CD4-positive, alpha-beta T cell (primary cell): ENCODE data around the gene PUS1. TPM values are rescaled to one million over a fixed set of nuclear protein-coding genes. Genes with fewer than 3 reads are reported as not detected.

Experiments
- ATAC-seq: fragments of 200-7000 bp; cut with Tn5 transposase; one replicate; pipeline ENCODE4 v1.10.0; 2022; ENCODE audit warnings: mild to moderate bottlenecking; ENCODE audit not compliant: poor library complexity
- CTCF ChIA-PET: fragments of 350-600 bp; sonication (Branson Sonifier 250); formaldehyde crosslinking; loops from one replicate; lab custom pipeline; 2021; ENCODE audit warnings: antibody characterized with exemption, inconsistent platforms; lab: Charles Lee
- POLR2A ChIA-PET: fragments of 350-600 bp; sonication (Branson Sonifier 250); formaldehyde crosslinking; loops from one replicate; lab custom pipeline; 2021; ENCODE audit warnings: antibody characterized with exemption, inconsistent platforms; lab: Charles Lee
- DNase-seq, 14 experiments: peaks; one replicate each; pipeline ENCODE4 v3.0.0-alpha.2; 2013 to 2020; ENCODE audit warnings: mixed read lengths in 2 of 14
- H3K27ac ChIP-seq, 2 donors: one replicate each; pipeline versions ENCODE4 v1.5.1 to v1.7.0; 2013; ENCODE audit warnings: low read length in 2 of 2, low read depth in 1 of 2, mild to moderate bottlenecking in 1 of 2
- H3K27me3 ChIP-seq, 2 experiments: 1 replicate in 1 of 2; 2 replicates in 1 of 2; pipeline versions ENCODE4 v1.6.1 to v1.7.0; 2013; ENCODE audit warnings: low read length in 2 of 2, control low read depth in 1 of 2, mild to moderate bottlenecking in 1 of 2, moderate library complexity in 1 of 2; ENCODE audit not compliant: insufficient read depth in 2 of 2, control insufficient read depth in 1 of 2
- H3K36me3 ChIP-seq: one replicate; pipeline ENCODE4 v1.6.1; 2013; ENCODE audit warnings: low read length, control low read depth; ENCODE audit not compliant: insufficient read depth
- H3K4me1 ChIP-seq: one replicate; pipeline ENCODE4 v1.6.1; 2013; ENCODE audit warnings: low read length, control low read depth; ENCODE audit not compliant: insufficient read depth
- H3K4me3 ChIP-seq: one replicate; pipeline ENCODE4 v1.5.1; 2013; ENCODE audit warnings: mild to moderate bottlenecking, low read length, moderate library complexity
- H3K9me3 ChIP-seq, 2 experiments: 1 replicate in 1 of 2; 2 replicates in 1 of 2; pipeline versions ENCODE4 v1.6.1 to v1.7.0; 2013; ENCODE audit warnings: low read length in 2 of 2, mild to moderate bottlenecking in 2 of 2, control low read depth in 1 of 2, moderate library complexity in 1 of 2; ENCODE audit not compliant: control insufficient read depth in 1 of 2, insufficient read depth in 1 of 2
- H3K27ac Mint-ChIP-seq: one replicate; pipeline ENCODE4 v1.8.0; 2020; ENCODE audit warnings: mixed read lengths
- H3K27me3 Mint-ChIP-seq: one replicate; pipeline ENCODE4 v1.8.0; 2021; ENCODE audit warnings: mixed read lengths
- H3K36me3 Mint-ChIP-seq: one replicate; pipeline ENCODE4 v1.8.0; 2021; ENCODE audit warnings: low read depth, mixed read lengths
- H3K4me1 Mint-ChIP-seq: one replicate; pipeline ENCODE4 v1.8.0; 2021; ENCODE audit warnings: low read depth, mixed read lengths
- H3K4me3 Mint-ChIP-seq: one replicate; pipeline ENCODE4 v1.8.0; 2020; ENCODE audit warnings: mild to moderate bottlenecking, mixed read lengths
- H3K9me3 Mint-ChIP-seq: one replicate; pipeline ENCODE4 v1.8.0; 2020; ENCODE audit warnings: mixed read lengths
- intact Hi-C, 2 experiments: fragments of 100-400 bp; cut with DNase I in 1 of 2; cut with micrococcal nuclease in 1 of 2; formaldehyde crosslinking; loops; one replicate each; pipeline versions ENCODE4 v1.15.1 to v1.9.0; 2023 to 2025; cut with DNase I, micrococcal nuclease
- total RNA-seq, 174 experiments: library from RNA in 2 of 174; stranded (reverse) in 2 of 174; gene quantifications; one replicate each; pipeline ENCODE4 v1.2.3 and lab custom pipeline; 2021 to 2026
- TF ChIP-seq, protein P1 (sequence below): fragments of 200-600 bp; IDR thresholded peaks from one replicate; pipeline ENCODE4 v1.8.0; 2022; ENCODE audit warnings: antibody characterized with exemption, mild to moderate bottlenecking

The PUS1 gene
- total RNA-seq, 2 experiments from 2014 or later = 17.7 to 18.2 TPM

DNA sequence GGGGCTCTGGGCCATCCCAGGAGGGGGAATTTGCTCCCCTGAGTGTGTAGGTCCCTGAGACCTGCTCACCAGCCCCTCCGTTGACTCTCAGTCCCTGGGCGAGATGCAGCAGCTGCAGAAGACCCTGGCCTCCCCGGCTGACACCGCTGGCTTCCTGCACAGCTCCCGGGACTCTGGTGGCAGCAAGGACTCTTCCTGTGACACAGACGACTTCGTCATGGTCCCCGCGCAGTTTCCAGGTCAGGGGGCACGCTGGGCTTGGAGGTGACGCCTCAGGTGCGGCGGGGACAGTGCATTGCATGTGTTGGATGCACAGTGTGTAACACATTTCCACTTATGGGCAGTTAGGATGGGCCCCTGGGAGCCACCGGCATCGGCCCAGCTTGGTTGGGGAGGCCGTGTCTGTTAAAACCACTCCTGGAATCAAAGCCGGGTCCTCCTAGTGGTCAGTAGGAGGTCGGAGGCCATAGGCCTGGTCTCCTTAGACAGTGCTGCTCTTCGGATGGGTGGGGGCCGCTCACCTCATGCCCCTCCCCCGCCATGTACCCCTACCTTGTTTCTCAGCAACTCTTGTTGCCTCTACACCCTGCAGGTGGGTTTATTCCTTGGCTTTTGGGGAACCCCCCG, 17.1 kb upstream of the PUS1 start:
- Histone ChIP-seq H3K4me1 (no peaks in the 10 kb centered on the region), H3K27ac (no peak overlapping the region), H3K4me3 (no peak overlapping the region), H3K27me3 (no peaks in the 10 kb centered on the region), H3K36me3 (peaks cover 65% of the 10 kb centered on the region), H3K9me3 (no peaks in the 10 kb centered on the region)
- Mint-ChIP-seq H3K27me3 (no peaks in the 10 kb centered on the region), H3K9me3 (no peaks in the 10 kb centered on the region), H3K4me1 (no peaks in the 10 kb centered on the region), H3K4me3 (no peak overlapping the region), H3K27ac (no peak overlapping the region), H3K36me3 (peaks cover 28% of the 10 kb centered on the region)
- ATAC-seq = no peak
- TF ChIP-seq, protein P1, sequence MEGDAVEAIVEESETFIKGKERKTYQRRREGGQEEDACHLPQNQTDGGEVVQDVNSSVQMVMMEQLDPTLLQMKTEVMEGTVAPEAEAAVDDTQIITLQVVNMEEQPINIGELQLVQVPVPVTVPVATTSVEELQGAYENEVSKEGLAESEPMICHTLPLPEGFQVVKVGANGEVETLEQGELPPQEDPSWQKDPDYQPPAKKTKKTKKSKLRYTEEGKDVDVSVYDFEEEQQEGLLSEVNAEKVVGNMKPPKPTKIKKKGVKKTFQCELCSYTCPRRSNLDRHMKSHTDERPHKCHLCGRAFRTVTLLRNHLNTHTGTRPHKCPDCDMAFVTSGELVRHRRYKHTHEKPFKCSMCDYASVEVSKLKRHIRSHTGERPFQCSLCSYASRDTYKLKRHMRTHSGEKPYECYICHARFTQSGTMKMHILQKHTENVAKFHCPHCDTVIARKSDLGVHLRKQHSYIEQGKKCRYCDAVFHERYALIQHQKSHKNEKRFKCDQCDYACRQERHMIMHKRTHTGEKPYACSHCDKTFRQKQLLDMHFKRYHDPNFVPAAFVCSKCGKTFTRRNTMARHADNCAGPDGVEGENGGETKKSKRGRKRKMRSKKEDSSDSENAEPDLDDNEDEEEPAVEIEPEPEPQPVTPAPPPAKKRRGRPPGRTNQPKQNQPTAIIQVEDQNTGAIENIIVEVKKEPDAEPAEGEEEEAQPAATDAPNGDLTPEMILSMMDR = no peak
- DNase-seq = no peak
- intact Hi-C loops = no loop called here
- ChIA-PET CTCF (no interaction called here), POLR2A (no interaction called here)

GRCh38 chr12:131912518-131913274, 16.4 kb upstream of the PUS1 start:
- ATAC-seq = no peak
- Mint-ChIP-seq H3K27me3 (no peaks in the 10 kb centered on the region), H3K27ac (no peak overlapping the region), H3K9me3 (no peaks in the 10 kb centered on the region), H3K4me3 (no peak overlapping the region), H3K36me3 (peaks cover 28% of the 10 kb centered on the region), H3K4me1 (no peaks in the 10 kb centered on the region)
- Histone ChIP-seq H3K4me1 (no peaks in the 10 kb centered on the region), H3K27ac (no peak overlapping the region), H3K9me3 (no peaks in the 10 kb centered on the region), H3K36me3 (peaks cover 63% of the 10 kb centered on the region), H3K4me3 (no peak overlapping the region), H3K27me3 (no peaks in the 10 kb centered on the region)
- TF ChIP-seq, protein P1 = no peak
- intact Hi-C loops = no loop called here
- no peak for DNase-seq
- CTCF ChIA-PET = no interaction called here
- POLR2A ChIA-PET = no interaction called here

- Histone ChIP-seq H3K36me3 (peaks cover 63% of the 10 kb centered on the region), H3K4me1 (no peaks in the 10 kb centered on the region), H3K27me3 (no peaks in the 10 kb centered on the region), H3K27ac (no peak overlapping the region), H3K9me3 (no peaks in the 10 kb centered on the region), H3K4me3 (no peak overlapping the region)
- no peaks in the 10 kb centered on the region for H3K4me1 Mint-ChIP-seq
- CTCF ChIA-PET = no interaction called here
- intact Hi-C loops = no loop called here
- H3K9me3 Mint-ChIP-seq = no peaks in the 10 kb centered on the region
- no peak overlapping the region for H3K4me3 Mint-ChIP-seq
- POLR2A ChIA-PET = no interaction called here
- H3K36me3 Mint-ChIP-seq = peaks cover 28% of the 10 kb centered on the region
- DNase-seq (no peak), ATAC-seq (no peak)
- H3K27me3 Mint-ChIP-seq = no peaks in the 10 kb centered on the region
- H3K27ac Mint-ChIP-seq = no peak overlapping the region
- TF ChIP-seq, protein P1 = no peak
Measured at GRCh38 chr12:131913666-131914065, 15.4 kb upstream of the PUS1 start.
